OCI-LY7 (cell line): Measurements from ENCODE around the gene DLGAP1. TPM values are rescaled to one million over a fixed set of nuclear protein-coding genes. Genes with fewer than 3 reads are reported as not detected.

Source experiments
- BruUV-seq: library from RNA; stranded (reverse); fragments of 400-500 nt; replicated peaks from 2 replicates; lab custom pipeline; 2021; lab: Mats Ljungman, UMichigan
- CTCF ChIA-PET: fragments of 300-600 bp; sonication (Branson Sonifier 250); formaldehyde crosslinking; loops from one replicate; lab custom pipeline; 2022; ENCODE audit warnings: antibody characterized with exemption; ENCODE audit not compliant: unreplicated experiment; lab: Charles Lee
- POLR2A ChIA-PET: fragments of 300-600 bp; sonication (Branson Sonifier 250); formaldehyde crosslinking; loops from one replicate; lab custom pipeline; 2022; ENCODE audit warnings: antibody characterized with exemption; lab: Charles Lee
- DNase-seq: peaks from one replicate; pipeline ENCODE4 v3.0.0-alpha.2; 2015; ENCODE audit warnings: low spot score
- H2AFZ ChIP-seq: fragments of 200-600 bp; sonication (generic), shearing (Covaris generic); 2 replicates; pipeline ENCODE4 v1.6.1; 2014; ENCODE audit warnings: mild to moderate bottlenecking, antibody characterized with exemption, low read length, moderate library complexity
- H3K27ac ChIP-seq: fragments of 200-600 bp; sonication (generic); 2 replicates; pipeline ENCODE4 v1.5.1; 2014; ENCODE audit warnings: mixed run types, low read depth, mild to moderate bottlenecking, moderate library complexity, low read length, inconsistent platforms; ENCODE audit not compliant: poor library complexity, severe bottlenecking
- H3K36me3 ChIP-seq: fragments of 200-600 bp; sonication (generic); 2 replicates; pipeline ENCODE4 v1.6.1; 2014; ENCODE audit warnings: mild to moderate bottlenecking, antibody characterized with exemption, low read length, moderate library complexity, mixed read lengths; ENCODE audit not compliant: insufficient read depth
- H3K4me1 ChIP-seq: fragments of 200-600 bp; sonication (generic); 2 replicates; pipeline ENCODE4 v1.5.1; 2014; ENCODE audit warnings: mild to moderate bottlenecking, low read length; ENCODE audit not compliant: insufficient read depth, poor library complexity, severe bottlenecking
- H3K4me2 ChIP-seq: fragments of 200-600 bp; sonication (generic); 2 replicates; pipeline ENCODE4 v1.6.1; 2014; ENCODE audit warnings: mild to moderate bottlenecking, low read length
- H3K4me3 ChIP-seq: fragments of 200-600 bp; sonication (generic); 2 replicates; pipeline ENCODE4 v1.5.1; 2014; ENCODE audit warnings: mild to moderate bottlenecking, low read depth, low read length; ENCODE audit not compliant: poor library complexity, severe bottlenecking
- H3K79me2 ChIP-seq: fragments of 200-600 bp; sonication (generic); 2 replicates; pipeline ENCODE4 v1.6.1; 2016; ENCODE audit warnings: low read depth, mild to moderate bottlenecking, low read length, moderate library complexity, mixed read lengths; ENCODE audit not compliant: insufficient read depth
- H3K9me2 ChIP-seq: fragments of 200-600 bp; sonication (generic); 2 replicates; pipeline ENCODE4 v1.6.1; 2016; ENCODE audit warnings: mild to moderate bottlenecking, low read length, mixed read lengths; ENCODE audit not compliant: insufficient read depth
- H3K9me3 ChIP-seq: fragments of 200-600 bp; sonication (generic); 2 replicates; pipeline ENCODE4 v1.6.1; 2014; ENCODE audit warnings: mild to moderate bottlenecking, mixed run types, low read length, mixed read lengths
- H4K20me1 ChIP-seq: fragments of 200-600 bp; sonication (generic); 2 replicates; pipeline ENCODE4 v1.6.1; 2014; ENCODE audit warnings: mild to moderate bottlenecking, antibody characterized with exemption, low read length, moderate library complexity, mixed read lengths; ENCODE audit not compliant: insufficient read depth
- CTCF ChIP-seq: fragments of 200-600 bp; sonication (generic); conservative IDR thresholded peaks from 2 replicates; pipeline ENCODE4 v1.5.1; 2014; ENCODE audit warnings: mild to moderate bottlenecking, antibody characterized with exemption, low read length, moderate library complexity, mixed read lengths
- EZH2phosphoT487 ChIP-seq: fragments of 200-600 bp; sonication (generic); IDR thresholded peaks from 2 replicates; pipeline ENCODE4 v1.6.1; 2018; ENCODE audit warnings: low read depth, borderline replicate concordance, mild to moderate bottlenecking, mixed run types, antibody characterized with exemption, low read length, moderate library complexity, mixed read lengths
- intact Hi-C: fragments of 100-400 bp; cut with micrococcal nuclease; formaldehyde crosslinking; loops from one replicate; pipeline ENCODE4 v1.10.0; 2022; ENCODE audit not compliant: unreplicated experiment
- total RNA-seq, 2 experiments: library from RNA; depleted of rRNA in 1 of 2; stranded (reverse); fragments of >200 nt in 1 of 2; shearing (Covaris generic) in 1 of 2; gene quantifications; 2 replicates each; pipeline ENCODE4 v1.2.3, GENCODE V29; 2014 to 2022

The DLGAP1 gene
- total RNA-seq, 2 experiments from 2014 or later: 0.22 TPM; not detected in 1

- Histone ChIP-seq H4K20me1 (no peaks in the 10 kb centered on the region), H3K27ac (no peak overlapping the region), H3K79me2 (no peaks in the 10 kb centered on the region), H3K9me3 (no peaks in the 10 kb centered on the region), H3K4me1 (no peaks in the 10 kb centered on the region), H3K36me3 (no peaks in the 10 kb centered on the region), H3K4me2 (no peak overlapping the region), H3K4me3 (no peak overlapping the region), H2AFZ (no peak overlapping the region), H3K9me2 (no peaks in the 10 kb centered on the region)
- intact Hi-C loops: no loop called here
- BruUV-seq: no TSS peak
- TF ChIP-seq EZH2phosphoT487 (no peak), CTCF (no peak)
- no peak for DNase-seq
- POLR2A ChIA-PET: no interaction called here
- CTCF ChIA-PET: no interaction called here
These were observed 171.3 kb downstream of the DLGAP1 start for GRCh38 chr18:4283746-4284291.

DNA sequence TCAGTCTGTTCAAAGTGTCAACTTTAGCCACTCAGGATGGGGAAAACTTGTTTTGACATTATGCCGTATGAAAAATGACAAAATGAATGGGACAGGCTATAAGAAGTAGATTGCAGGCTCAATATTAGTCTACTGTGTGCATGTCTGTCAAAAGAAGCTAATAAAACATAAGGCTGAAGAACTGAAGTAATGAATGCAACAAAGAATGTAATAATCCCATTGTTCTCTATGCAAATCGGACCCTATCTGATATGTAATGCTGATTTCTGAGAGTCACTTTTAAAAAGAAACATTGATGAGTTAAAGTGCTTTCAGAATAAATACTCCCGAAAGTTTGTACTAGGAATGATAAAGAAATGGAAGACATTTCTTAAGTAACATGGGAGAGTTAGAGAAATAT, 172.2 kb downstream of the DLGAP1 start:
- Histone ChIP-seq H3K36me3 (no peaks in the 10 kb centered on the region), H3K79me2 (no peaks in the 10 kb centered on the region), H3K9me3 (no peaks in the 10 kb centered on the region), H3K4me1 (no peaks in the 10 kb centered on the region), H3K9me2 (no peaks in the 10 kb centered on the region), H4K20me1 (no peaks in the 10 kb centered on the region), H2AFZ (no peak overlapping the region), H3K27ac (no peak overlapping the region), H3K4me2 (no peak overlapping the region), H3K4me3 (no peak overlapping the region)
- intact Hi-C loops: no loop called here
- BruUV-seq: no TSS peak
- CTCF ChIA-PET: no interaction called here
- POLR2A ChIA-PET: no interaction called here
- DNase-seq: no peak
- TF ChIP-seq EZH2phosphoT487 (no peak), CTCF (no peak)

- Histone ChIP-seq H2AFZ (no peak overlapping the region), H3K4me1 (no peaks in the 10 kb centered on the region), H3K4me2 (no peak overlapping the region), H3K9me3 (no peaks in the 10 kb centered on the region), H3K27ac (no peak overlapping the region), H3K9me2 (no peaks in the 10 kb centered on the region), H4K20me1 (no peaks in the 10 kb centered on the region), H3K4me3 (no peak overlapping the region), H3K79me2 (no peaks in the 10 kb centered on the region), H3K36me3 (no peaks in the 10 kb centered on the region)
- ChIA-PET CTCF (no interaction called here), POLR2A (interaction anchor here (0.6 to 0.7 kb wide), 2 partner anchors 1291 to 1451 kb away, joined by 3 read pairs; no protein-coding TSS in a partner anchor)
- intact Hi-C loops: loop anchor here (10.0 kb wide), 1 partner anchor 748 kb away; no protein-coding TSS in a partner anchor
- DNase-seq: no peak
- no TSS peak for BruUV-seq
- TF ChIP-seq CTCF: no peak
- TF ChIP-seq EZH2phosphoT487: no peak
These were observed 178.0 kb downstream of the DLGAP1 start for GRCh38 chr18:4276953-4277585.
